Anterior cingulate cortex (tissue), 58 donors: ENCODE measurements around the gene PLA2G4A.

Experiments
- DNase-seq, 58 donors: peaks; one replicate each; lab custom pipeline; 2025; lab: John Stamatoyannopoulos, UW

Gene PLA2G4A

GRCh38 chr1:186829686-186830587 is 1.2 kb downstream of the PLA2G4A start:
- no peak for DNase-seq

- no peak for DNase-seq
Measured at GRCh38 chr1:186831168-186831567, 2.4 kb downstream of the PLA2G4A start.

GRCh38 chr1:186834399-186834958 is 5.7 kb downstream of the PLA2G4A start:
- DNase-seq: no peak

DNA sequence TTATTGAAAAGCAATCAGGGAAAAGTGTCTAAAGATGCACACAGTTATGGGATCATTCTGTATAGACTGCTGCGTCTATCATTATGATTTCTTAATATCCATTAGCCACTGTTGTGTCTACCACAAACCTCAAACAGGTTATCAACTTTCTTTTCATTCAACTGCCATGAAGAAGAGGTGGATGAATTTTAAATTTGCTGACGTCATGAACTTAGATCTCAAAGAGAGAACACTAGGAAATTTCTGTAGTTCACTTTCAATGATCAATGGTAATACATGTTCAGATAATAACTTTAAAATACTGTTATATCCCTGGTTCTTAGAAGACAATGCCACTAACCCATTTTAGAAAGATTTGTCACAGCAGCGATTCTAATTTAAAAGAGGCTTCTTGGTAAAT is 6.7 kb downstream of the PLA2G4A start:
- no peak for DNase-seq

DNA sequence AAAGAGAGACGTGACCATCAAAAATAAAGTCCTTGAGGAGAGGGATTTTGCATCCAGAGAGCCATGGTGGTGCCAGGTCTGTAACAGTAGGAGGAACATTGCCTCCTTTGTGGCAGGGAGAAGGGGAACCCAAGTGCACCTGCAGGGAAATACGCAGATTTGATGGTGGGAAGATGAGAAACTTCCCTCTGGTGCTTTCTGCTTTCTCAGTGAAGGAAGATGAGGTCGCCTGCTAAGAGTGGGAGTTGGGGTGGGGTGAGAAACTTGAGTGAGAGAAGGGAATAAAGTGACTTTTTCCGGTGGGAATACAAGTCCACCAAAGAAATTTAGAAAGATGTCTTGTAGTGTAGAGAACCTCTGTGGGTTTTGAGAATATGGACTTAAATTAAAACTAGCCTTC is 9.1 kb downstream of the PLA2G4A start:
- DNase-seq: no peak

DNA sequence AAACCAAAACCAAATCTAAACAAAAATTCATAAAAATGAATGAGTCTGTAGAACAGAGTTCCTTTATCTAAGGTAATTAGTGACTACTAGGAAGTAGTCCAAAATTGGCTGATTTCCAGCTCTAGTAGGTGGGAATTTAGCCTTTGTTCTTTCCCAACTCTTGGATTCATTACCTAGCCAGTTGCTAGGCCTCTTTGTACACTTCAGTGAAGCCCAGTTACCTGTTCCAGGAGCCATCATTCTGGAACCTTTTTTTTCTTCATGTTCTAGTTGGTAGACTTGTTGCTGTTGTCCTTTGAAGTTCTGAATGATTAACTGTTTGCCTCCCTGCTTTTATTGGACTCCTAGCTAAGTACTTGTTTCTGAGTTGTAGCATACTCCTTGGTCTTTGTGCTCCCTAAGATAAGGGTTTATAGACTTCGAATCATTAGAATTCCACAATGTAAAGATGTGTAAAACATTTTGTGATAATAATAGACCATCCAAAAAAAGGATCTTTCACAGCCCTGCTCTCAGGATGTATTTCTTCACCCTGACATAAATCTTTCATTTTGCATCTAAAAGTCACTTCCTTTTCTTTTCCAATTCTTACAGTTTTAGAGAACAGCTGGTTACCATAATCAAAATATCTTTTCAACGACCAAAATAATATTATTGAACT is 9.8 kb downstream of the PLA2G4A start:
- DNase-seq: no peak

- DNase-seq: no peak
Measured at GRCh38 chr1:186839041-186839400, 10.3 kb downstream of the PLA2G4A start.

GRCh38 chr1:186841599-186841998 is 12.8 kb downstream of the PLA2G4A start:
- no peak for DNase-seq

- no peak for DNase-seq
Measured at GRCh38 chr1:186842547-186842946, 13.8 kb downstream of the PLA2G4A start.

DNA sequence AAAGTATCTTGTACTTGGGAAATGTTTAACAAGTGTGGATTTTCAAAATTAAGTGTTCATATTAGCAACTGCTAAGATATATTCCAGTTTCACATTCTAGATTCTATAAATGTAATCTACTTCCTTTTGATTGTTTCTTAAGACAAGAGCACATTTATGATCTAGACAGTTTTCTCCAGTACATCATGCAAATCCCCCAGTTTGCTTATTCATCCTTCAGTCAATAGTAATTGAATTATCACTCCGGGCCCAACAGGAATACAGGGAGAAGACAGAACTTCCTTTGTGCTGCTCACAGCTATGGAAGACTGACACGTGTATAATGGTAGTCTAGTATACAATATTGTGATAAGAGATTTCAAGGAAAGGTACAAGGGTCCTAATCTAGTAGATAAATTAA is 14.5 kb downstream of the PLA2G4A start:
- DNase-seq: no peak

DNA sequence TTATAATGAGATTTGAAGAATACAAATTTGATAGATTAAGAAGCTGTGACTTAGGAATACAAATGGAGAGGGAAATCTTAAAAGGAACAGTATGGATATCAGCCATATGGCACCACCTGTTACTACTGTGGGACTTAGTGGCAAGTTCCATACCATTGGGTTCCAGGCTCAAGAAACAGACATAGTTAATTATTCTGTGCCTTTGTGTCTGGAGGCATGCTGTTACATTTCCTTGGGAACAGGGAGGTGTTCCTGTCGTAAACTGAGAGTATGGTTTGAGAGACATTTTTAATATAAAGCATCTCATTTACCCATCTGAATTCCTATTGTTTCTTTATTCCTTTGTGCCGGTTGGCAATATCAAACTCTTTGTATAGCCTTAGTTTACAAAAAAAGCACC is 15.2 kb downstream of the PLA2G4A start:
- no peak for DNase-seq

DNA sequence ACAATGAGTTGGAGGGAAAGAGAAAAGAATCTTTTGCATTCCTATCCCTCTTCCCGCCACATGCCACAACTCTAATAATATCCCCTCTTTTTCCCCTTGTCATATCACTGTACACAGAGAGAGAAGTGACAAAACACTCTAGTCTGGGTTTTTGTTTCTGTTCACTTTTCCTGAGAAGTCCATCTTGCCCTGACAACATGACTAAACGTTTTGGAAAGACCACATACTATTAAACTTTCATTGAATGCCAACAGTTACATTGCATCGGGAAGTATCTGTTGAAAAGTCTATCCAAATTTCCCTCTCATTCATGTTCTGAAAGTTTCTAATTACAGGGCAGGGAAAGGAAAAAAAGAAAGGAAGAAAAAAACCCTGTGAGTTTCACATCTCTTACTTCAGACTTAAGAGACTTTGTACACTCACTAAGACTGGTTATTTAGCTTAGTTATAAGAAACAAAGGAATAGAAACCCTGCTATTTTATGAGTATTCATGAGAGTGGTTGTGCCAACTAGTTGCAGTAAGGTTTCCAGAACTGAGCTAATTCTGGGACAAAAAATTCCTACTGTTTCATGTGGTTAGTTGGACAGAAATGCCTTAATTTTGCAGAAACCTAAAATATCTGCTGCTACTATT is 16.9 kb downstream of the PLA2G4A start:
- DNase-seq: peak in 2 of 58 donors; percentile 9 to 18

GRCh38 chr1:186848509-186849130 is 19.9 kb downstream of the PLA2G4A start:
- DNase-seq: no peak

- DNase-seq: peak in 2 of 58 donors; percentile 15 to 19
Measured at GRCh38 chr1:186849271-186849671, 20.5 kb downstream of the PLA2G4A start.

GRCh38 chr1:186849826-186850225 is 21.1 kb downstream of the PLA2G4A start:
- no peak for DNase-seq

- no peak for DNase-seq
Measured at GRCh38 chr1:186854102-186854501, 25.4 kb downstream of the PLA2G4A start.

- peak in 23 of 58 donors; percentile 1 to 42 (median 15) for DNase-seq
Measured at GRCh38 chr1:186858923-186859322, 30.2 kb downstream of the PLA2G4A start.

- DNase-seq: no peak
Measured at GRCh38 chr1:186859995-186860394, 31.2 kb downstream of the PLA2G4A start.

- no peak for DNase-seq
Measured at GRCh38 chr1:186864296-186864695, 35.5 kb downstream of the PLA2G4A start.

GRCh38 chr1:186865253-186865652 is 36.5 kb downstream of the PLA2G4A start:
- no peak for DNase-seq

GRCh38 chr1:186865857-186866256 is 37.1 kb downstream of the PLA2G4A start:
- DNase-seq: no peak
